Spleen (tissue), 7 donors: ENCODE results near the gene TES.

ENCODE experiments used
- POLR2A ChIP-seq, 3 donors: fragments of 450-650 bp; IDR thresholded peaks; one replicate each; pipeline ENCODE4 v1.5.1; 2017; ENCODE audit warnings: antibody characterized with exemption in 3 of 3, mild to moderate bottlenecking in 1 of 3
- POLR2AphosphoS5 ChIP-seq, 3 donors: sonication (generic); formaldehyde crosslinking; IDR thresholded peaks; one replicate each; pipeline ENCODE4 v1.5.1; 2017; ENCODE audit warnings: antibody characterized with exemption in 3 of 3
- TF ChIP-seq, protein P1 (sequence below), 11 experiments: fragments of 200-600 bp in 7 of 11; fragments of 450-650 bp in 4 of 11; sonication (generic) in 4 of 11; IDR thresholded peaks in 8 of 11; conservative IDR thresholded peaks in 3 of 11; 1 replicate in 7 of 11; 2 replicates in 4 of 11; pipeline versions ENCODE4 v1.4.0 to v1.8.0; 2016 to 2021; ENCODE audit warnings: antibody characterized with exemption in 11 of 11, inconsistent platforms in 4 of 11, mild to moderate bottlenecking in 1 of 11
- donor health status: DM: no; HTN: no; CAD: no; lungs with moderate emphysema.
- donor health status: DM: no; HTN: no; CAD: no.
- donor health status: DM: no; HTN: no; CAD: no.

- TF ChIP-seq POLR2AphosphoS5 (IDR thresholded peaks at IDR 0.05) (no peak), POLR2A (IDR thresholded peaks at IDR 0.05) (no peak)
- TF ChIP-seq, protein P1, sequence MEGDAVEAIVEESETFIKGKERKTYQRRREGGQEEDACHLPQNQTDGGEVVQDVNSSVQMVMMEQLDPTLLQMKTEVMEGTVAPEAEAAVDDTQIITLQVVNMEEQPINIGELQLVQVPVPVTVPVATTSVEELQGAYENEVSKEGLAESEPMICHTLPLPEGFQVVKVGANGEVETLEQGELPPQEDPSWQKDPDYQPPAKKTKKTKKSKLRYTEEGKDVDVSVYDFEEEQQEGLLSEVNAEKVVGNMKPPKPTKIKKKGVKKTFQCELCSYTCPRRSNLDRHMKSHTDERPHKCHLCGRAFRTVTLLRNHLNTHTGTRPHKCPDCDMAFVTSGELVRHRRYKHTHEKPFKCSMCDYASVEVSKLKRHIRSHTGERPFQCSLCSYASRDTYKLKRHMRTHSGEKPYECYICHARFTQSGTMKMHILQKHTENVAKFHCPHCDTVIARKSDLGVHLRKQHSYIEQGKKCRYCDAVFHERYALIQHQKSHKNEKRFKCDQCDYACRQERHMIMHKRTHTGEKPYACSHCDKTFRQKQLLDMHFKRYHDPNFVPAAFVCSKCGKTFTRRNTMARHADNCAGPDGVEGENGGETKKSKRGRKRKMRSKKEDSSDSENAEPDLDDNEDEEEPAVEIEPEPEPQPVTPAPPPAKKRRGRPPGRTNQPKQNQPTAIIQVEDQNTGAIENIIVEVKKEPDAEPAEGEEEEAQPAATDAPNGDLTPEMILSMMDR (IDR thresholded peaks at IDR 0.05 in 8 of 11, conservative IDR thresholded peaks at IDR 0.05 in 3 of 11): no peak
These were observed 7.8 kb downstream of the TES start for GRCh38 chr7:116218051-116218645.
